Loucy (cell line): ENCODE data around the gene MOK.

Source experiments
- EZH2phosphoT487 ChIP-seq: fragments of 200-600 bp; IDR thresholded peaks from 2 replicates; pipeline ENCODE4 v1.6.1; 2018; ENCODE audit warnings: antibody characterized with exemption, mild to moderate bottlenecking, moderate library complexity, borderline replicate concordance
- TF ChIP-seq, protein P1 (sequence below): fragments of 200-600 bp; sonication (generic); conservative IDR thresholded peaks from 2 replicates; pipeline ENCODE4 v1.5.1; 2014; ENCODE audit warnings: mild to moderate bottlenecking, antibody characterized with exemption, low read length

DNA sequence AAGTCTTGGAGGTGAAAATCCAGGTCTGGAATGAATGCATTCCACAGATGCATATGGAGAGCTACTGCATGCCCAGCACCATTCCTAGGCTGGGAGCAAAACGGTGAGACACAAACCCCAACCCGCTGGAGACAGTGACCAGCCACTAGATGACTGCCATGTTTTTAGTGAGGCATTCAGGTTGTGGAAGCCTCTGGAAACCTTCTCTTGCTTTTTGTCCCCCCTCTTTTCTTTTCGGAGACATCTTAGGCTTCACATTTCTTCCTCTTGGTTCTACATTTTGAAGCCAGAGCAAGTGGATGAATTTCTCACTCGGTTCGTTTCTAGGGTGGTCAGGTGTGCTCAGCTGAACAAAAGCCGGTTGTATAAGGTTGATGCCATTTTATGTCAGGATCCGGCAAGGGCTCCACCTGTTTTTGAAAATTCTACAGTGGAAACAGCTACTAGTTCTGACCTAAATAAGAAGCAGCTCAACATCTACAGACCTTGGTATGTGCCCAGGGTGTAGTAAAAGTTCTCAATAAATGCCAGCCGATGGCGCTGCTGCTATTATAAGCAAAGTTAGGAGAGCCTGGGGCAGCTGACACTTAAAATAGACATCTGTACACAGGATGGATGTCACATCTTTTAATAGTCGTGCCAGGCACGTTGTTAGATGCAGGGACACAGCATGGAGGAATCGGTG lies 12.7 kb upstream of the MOK start:
- TF ChIP-seq, protein P1, sequence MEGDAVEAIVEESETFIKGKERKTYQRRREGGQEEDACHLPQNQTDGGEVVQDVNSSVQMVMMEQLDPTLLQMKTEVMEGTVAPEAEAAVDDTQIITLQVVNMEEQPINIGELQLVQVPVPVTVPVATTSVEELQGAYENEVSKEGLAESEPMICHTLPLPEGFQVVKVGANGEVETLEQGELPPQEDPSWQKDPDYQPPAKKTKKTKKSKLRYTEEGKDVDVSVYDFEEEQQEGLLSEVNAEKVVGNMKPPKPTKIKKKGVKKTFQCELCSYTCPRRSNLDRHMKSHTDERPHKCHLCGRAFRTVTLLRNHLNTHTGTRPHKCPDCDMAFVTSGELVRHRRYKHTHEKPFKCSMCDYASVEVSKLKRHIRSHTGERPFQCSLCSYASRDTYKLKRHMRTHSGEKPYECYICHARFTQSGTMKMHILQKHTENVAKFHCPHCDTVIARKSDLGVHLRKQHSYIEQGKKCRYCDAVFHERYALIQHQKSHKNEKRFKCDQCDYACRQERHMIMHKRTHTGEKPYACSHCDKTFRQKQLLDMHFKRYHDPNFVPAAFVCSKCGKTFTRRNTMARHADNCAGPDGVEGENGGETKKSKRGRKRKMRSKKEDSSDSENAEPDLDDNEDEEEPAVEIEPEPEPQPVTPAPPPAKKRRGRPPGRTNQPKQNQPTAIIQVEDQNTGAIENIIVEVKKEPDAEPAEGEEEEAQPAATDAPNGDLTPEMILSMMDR = peak; percentile 52
- TF ChIP-seq EZH2phosphoT487 = no peak
